ENCODE results near the gene SSH2.
"Not testable (repeated sequence)": the region's sequence is repeated elsewhere in the genome, so short reads cannot be mapped to it uniquely, and the experiment has no call there.

Gene SSH2

DNA sequence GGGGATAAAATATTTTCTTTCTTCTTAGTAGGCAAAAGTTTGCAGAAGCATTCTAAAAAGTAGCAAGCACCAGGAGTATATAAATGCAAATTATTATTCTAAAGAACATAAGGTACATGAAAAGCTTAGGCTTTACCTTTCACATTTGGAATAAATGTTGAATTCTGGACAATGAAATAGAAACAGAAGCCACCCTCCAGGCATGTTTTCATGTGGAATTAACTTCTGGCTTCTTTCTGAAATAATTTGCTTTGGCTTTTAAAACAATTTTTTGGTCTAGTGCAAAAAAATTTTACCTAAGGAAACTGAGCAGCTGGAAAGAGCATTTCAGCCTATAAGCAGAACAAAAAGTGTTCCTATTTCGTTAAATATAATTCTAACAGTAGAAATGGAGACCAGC lies 197.8 kb downstream of the SSH2 start:
- DNase-seq = no peak

DNA sequence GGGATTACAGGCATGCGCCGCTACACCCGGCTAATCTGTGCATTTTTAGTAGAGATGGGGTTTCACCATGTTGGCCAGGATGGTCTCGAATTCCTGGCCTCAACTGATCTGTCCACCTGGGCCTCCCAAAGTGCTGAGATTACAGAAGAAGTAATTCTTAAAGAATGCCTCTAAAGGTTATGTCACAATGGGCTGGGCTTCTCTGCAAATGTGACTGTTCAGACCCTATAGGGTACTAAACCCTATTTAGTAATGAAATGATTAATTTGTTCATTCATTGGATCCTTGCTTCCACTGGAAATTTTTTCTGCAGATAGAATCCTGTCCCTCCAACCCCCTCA lies 198.5 kb downstream of the SSH2 start:
- DNase-seq = no peak

DNA sequence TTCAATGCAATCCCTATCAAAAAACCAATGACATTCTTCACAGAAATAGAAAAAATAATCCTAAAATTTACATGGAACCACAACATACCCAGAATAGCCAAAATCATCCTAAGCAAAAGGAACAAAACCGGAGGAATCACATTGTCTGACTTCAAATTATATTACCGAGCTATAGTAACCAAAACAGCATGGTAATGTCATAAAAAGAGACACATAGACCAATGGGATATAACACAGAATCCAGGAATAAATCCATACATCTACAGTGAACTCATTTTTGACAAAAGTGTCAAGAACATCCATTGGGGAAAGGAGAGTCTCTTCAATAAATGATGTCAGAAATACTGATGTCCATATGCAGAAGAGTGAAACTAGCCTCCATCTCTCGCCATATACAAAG lies 201.5 kb downstream of the SSH2 start:
- DNase-seq = no peak

DNA sequence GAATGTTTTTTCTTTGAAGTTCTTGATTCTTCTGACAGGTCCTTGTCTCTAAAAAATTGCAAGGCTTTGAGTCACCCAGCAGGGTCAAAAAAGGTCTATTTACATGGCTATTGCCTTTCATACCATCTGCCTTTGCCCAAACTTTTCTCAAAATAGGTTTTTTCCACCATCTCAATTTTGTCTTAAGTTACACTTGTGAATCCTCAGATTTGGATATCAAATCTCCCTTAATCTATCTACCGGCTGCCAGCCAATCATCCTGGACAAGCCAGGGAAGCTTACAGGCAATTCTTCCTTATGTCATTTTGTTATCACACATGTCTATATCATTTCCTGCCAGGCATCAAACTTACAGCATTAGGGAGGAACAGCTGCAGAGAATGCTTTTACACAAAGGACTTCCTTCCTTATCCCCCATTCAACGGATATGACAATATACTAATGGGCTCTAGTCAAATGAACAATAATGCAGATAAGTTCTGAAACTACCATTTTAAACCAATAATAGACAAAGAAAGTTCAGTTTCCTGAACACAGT lies 203.2 kb downstream of the SSH2 start:
- DNase-seq = no peak

DNA sequence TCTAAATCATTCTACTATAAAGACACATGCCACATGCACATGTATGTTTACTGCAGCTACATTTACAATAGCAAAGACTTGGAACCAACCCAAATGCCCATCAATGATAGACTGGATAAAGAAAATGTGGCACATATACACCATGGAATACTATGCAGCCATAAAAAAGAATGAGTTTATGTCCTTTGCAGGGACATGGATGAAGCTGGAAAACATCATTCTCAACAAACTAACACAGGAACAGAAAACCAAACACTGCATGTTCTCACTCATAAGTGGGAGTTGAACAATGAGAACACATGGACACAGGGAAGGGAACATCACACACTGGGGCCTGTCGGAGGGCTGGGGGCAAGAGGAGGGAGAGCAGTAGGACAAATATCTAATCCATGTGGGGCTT lies 204.6 kb downstream of the SSH2 start:
- not testable (repeated sequence) for DNase-seq

DNA sequence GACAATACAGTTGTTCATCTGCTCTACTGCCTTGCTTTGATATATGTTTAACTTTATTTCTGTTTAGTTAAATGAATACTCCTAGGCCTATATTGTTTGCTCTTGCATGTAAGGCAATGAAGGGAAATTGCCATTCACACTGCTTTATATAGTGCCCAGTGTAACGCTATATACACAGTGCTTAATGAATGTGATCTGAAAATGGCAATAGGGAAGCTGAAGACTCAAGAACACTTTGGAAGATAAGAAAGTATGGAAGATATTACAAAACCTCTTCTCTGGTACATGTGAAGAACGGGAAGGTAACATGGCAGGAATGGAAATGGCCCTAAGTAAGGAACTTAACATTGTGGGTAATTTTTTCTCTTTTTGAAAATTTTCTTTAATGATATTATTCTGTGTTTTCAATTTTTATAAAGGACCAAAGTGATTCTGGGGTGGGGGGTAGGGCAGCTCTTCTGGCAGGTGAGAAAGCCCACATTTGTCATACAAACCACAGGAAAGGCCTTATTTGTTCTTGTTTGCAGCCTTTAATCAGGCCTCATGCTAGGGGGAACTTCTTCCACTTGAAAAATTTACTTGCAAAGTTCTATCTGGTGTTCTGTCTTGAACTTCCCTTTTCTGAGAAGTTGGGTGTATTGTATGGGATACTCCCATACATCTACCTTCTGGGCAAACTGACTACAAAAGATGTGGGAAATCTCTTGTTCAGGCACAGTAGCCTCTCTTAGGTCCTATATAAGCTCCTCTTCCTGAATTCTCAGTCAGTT lies 206.6 kb downstream of the SSH2 start:
- DNase-seq = no peak

DNA sequence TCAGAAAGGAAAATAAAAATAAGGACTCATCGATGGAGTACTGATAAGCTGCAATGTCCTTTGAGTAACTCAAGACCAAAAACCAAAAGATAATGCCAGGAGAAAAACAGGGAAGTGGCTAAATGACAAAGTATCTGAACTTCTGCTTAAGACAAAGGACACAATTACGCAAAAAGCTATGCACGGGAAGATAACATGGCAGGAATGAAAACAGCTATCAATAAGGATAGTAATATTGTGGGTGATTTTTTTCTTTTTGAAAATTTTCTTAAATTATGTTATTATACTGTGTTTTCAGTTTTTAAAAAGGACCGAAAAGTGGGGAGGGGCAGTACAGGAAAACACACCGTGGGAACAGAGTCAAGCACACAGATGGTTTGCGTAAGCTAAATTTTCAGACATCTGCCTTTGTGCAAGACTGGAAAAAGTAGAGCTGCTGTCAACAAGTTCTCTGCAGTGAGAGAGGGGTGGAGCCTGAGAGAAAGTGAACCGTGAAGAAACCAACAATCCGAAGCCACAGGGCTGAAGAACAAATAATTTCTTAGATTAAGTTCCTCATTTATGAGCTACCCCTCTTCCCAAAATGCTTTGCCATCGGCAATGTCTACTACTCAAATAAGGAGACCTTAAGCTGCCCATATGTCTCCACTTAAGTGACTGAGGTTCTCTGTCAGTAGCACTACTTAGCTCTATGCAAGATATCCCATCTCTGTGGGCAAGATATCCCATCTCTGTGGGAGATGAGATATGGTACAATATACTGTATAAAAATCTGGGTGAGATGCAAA lies 207.4 kb downstream of the SSH2 start:
- DNase-seq = no peak

DNA sequence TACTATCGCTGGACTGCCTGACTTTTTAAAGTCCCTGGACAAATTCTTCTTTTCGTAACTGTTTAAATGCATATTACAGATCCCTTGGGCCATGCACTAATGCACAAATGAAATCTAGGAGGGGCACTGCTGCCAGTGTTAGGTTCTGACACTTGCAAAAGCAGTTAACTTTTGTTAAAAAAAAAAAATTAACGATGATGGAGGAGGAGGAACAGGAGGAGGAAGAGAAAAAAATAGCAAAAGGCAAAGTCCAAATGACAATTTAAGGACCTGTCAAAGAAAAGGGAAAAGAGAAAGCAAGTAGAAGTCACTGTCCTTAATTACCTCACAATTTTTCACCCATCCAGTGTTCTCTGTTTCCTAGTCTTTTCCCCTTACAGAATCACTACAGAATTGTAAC lies 209.5 kb downstream of the SSH2 start:
- DNase-seq = no peak

DNA sequence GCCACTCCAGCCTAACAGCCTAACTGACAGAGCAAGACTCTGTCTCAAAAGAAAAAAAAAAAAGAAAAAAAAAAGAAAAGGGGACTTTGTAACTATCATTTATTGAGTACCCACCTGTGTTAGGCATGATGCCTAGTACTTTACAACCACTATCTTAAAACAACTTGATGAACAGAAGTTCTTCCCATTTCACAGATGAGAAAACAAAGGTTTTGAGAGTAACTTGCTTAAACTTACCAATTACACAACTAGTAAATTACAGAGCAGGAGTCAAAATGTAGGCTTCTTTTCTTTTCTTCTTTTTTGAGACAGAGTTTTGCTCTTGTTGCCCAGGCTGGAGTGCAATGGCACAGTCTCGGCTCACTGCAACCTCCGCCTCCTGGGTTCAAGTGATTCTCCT lies 210.6 kb downstream of the SSH2 start:
- no peak for DNase-seq

DNA sequence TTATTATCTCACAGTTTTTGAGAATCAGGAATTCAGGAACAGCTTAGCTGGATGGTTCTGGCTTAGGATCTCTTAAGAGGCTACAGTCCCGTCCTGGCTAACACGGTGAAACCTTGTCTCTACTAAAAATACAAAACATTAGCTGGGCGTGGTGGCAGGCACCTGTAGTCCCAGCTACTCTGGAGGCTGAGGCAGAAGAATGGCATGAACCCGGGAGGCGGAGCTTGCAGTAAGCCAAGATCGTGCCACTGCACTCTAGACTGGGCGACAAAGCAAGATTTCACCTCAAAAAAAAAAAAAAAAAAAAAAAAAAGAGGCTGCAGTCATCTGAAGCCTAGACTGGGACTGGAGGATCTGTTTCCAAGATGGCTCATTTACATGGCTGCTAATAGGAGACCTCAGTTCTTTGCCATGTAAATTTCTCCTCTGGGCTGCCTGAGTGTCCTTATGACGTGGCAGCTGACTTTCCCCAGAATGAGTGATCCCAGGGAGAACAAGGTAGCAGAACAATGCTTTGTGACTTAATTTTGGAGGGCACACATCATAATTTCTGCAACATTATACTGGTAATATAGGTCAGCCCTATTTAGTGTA lies 211.5 kb downstream of the SSH2 start:
- no peak for DNase-seq

DNA sequence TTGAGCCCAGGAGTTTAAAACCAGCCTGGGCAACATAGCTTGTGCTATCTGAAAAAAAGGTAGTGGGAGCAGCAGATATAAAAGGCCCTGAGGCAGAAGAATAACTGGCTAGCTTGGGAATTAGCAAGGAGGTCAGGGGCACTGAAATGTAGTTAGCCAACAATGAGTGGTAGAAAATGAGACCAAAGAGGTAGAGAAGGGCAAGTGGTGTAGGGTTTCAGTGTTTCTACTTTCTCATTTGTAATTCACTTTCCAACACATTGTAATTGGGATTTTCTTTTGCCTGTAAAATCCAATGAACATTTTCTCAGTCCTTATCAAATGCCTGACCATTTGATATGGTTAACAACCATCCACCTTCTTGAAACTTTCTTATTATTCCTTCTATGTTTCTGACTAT lies 212.2 kb downstream of the SSH2 start:
- DNase-seq = no peak

DNA sequence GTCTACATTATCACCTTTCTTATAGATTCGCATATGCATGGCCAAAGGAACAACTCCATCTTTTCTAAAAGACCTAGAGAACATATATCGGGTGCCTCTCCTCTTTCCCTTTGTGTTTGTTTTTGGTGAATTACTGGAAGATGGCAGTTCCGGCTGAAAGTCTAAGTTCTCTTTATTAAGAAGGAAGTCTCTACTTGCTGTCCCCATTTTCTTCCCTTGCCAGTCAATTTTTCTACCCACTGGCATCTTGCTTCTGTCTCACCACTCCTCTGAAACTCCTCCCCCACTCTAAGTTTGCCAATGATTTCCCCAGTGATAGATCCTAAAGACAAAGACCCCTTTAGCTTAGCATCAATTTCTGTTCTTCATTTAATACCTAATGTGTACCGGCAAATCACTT lies 213.5 kb downstream of the SSH2 start:
- no peak for DNase-seq

DNA sequence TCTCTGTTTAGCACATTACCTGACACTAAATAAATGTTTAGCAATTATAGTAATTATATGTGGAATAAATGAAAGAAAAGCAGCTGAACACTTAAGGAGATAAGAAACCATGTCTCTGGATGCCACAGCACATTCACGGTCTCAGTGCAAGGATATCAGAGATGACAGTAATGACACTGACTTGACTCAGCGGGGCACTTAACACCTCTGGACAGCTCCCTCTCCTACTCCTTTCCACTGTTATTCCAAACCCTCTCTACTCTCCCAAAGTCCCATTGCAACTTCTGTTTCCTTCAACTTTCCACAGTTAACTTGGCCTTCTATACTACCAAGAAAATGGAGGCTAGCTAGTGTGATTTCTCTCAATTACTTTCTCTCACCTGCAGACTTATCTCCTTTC lies 214.3 kb downstream of the SSH2 start:
- no peak for DNase-seq

DNA sequence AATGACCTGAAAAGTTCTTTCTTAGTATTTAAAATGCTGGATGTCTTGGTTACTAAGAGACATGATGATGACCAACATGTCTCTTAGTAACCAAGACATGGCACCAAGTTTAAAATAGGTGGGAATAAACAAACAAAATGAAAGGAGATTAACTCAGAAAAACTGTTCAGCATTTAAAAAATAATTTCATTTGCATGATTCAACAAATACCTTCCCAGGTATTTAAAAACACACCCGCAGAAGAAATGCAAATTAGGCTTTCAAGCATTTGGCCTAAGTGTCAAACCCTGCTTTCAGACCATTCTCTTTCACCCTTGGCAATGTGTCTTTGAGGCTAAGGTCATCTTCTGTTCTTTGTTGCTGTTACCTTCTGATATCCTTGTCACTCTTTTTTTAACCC lies 215.9 kb downstream of the SSH2 start:
- no peak for DNase-seq

DNA sequence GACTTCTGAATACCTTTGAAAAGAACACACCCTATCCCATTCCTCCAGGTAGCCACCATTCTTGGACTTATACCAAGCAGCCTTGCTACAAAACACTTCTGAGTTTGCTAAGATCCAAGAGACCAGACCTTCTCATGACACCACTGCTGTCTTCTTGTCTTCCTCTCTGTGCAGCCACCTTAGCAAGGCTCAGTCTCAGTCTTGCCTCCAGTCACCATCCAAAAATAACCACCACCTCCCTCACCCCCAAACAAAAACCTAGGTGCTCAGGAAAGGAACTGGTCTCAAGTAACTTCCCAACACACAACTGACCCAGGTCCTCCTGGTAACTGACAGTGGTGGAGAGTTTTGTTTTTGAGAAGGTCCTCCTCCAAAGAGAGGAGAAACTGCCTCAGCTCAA lies 216.4 kb downstream of the SSH2 start:
- no peak for DNase-seq

DNA sequence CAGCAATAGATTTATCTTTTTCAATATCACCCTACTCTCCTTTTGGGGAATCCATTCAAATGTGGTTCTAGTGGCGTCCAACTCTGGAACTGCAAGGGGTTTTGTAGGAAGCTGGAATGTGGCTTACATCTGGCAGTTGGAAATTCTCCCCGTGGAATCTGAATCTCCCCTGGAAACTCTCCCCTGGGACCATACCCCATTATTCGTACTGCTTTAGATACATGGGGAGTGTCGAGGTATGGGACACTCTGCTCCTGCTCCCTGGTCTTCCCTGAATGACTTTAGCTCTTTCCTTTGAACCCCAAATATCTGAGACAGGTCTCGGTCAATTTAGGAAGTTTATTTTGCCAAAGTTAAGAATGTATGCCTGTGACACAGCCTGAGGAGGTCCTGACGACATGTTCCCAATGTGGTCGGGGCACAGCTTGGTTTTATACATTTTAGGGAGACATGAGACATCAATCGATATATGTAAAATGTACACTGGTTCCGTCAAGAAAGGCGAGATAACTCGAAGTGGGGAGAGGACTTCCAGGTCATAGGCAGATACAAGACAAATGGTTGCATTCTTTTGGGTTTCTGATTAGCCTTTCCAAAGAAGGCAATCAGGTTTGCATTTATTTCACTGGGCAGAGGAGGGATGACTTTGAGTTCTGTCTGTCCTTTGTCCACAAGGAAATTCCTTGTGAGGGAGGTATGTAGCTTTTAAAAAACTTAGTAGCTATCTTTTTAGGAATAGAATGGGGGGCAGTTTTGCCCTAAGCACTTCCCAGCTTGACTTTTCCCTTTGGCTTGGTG lies 218.2 kb downstream of the SSH2 start:
- DNase-seq = no peak

DNA sequence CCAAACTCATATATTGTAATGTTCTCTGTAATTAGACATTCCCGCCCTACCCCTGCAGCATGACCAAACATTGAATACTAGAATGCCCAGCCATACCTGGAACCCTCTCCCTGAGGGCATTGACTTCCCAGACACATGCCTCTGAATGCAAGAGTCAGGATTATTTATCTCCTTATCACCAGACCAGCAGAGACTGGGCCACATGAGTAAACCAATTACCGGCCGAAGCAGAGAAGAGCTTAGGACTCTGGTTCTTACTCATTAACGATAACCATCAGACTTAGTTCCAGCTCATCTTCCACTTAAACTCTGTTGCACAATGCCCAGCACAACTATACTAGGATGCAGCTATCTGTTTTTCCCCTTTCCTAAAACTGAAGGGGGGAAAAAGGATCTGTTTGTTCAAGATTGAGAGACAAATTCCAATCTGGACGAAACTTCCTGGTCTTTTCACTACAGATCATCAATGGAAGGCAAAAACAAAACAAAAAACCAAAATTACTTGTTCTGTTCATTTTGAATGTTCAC lies 219.1 kb downstream of the SSH2 start:
- DNase-seq = no peak

DNA sequence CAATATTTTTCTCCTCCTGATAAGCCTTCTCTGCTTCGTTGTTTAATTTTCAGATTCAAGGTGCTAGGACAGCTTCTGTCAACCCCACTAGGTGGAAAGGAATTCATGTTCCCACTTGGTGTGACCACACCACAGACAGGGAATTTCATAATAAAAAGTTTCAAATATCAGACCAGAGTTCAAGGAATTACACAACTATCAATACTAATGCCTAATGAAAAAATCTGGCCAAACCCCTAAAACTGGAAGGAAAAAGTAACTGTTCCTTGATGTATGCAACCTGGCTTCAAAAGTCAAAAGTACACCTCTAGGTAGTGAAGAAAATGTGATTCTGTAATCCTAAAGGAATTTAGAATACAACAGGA lies 219.5 kb downstream of the SSH2 start:
- no peak for DNase-seq

DNA sequence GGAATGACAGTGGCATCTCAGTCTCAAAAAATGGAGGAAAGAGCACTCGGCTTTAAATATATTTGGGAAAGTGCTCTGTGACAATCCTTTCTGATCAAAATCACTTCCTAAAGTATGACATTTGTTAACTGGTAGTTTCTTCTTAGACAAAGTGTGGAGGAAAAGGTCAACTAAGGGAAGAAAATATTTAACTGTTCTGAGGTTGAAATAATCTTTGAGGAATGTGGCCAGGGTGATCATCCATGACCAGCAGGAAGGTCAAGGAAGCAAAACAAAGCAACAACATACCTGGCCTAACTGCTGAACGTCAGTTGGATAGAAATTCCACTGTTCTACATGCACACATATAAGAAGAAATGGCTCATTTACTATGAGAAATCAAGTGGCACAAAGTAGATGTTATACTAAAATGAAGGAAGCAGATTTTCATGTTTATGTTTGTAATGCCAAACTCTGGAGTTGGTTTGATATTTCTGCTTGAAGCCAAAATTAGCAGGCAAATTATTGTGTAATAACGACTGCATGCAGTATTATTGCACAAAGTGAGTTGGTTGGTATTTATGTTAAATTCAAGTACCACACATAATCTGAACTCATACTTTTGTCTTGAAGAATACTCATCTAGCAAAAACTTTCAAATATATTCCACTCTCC lies 220.0 kb downstream of the SSH2 start:
- DNase-seq = no peak

DNA sequence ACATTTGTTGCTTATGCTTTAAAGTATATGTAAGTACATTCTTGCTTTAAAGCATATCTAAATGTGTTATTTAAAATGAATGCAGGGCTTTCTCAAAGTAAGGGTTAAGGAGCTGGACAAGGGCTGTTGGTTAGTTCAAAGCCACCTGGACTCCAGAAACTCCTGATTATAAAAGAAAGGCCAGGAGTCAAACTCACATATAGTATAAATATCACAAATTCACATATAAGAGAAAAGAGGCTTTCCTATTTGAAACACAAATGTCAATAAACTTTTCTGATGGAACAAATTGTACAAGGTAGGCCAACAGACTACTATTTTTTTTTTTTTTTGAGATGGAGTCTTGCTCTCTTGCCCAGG lies 222.8 kb downstream of the SSH2 start:
- DNase-seq = no peak

DNA sequence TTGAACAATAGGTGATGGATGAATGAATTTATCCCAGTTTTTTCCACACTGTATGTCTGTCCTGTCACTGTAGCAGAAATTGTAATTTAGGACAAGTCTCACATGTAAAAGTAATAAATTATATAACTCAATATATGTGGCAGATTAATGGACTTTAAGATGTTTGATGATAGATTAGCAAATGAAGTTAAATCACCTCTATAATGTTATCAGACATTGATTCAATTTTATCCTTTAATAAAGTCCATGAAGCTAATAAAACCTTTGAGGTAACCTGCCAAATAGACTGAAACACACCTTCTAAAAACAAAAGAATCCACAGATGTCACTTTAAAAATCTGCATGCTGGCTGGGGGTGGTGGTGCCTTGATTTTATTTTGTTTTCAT lies 224.0 kb downstream of the SSH2 start:
- no peak for DNase-seq

DNA sequence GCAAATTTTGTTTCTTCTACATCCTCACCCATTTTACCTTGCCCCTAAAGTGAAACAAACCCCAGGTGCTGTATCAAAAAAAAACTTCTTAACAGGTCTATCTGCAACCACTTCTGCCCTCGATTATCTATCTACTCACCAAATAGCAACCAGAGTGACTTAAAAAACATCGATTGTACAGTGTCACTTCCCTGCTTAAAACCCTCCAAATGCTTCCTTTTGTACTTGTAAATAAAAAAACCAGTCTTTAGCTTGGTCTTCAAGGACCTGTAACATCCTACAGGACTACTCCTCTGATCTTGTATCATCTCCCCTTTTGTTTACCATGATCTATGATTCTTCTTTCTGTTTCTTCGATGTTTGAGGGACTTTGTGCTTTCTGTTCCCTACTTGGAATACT lies 224.6 kb downstream of the SSH2 start:
- DNase-seq = no peak

DNA sequence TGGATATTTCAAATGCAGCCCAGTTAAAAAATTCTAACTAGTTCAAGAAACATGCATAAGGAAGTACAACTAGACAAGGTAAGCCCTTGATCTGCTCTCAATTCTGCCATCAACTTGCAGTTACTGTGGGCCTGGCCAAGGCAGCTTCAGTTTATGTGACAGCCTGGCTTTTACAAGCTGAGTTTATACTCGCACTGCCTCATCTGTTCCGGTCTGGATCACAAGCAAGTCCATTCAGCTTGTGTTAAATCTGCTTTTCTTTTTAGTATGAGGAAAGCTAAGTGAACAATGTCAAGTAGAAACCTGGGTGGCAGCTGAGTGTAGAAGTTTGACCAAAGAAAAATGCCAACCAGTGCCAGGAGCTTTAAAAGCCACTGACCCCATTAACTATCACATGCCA lies 230.7 kb downstream of the SSH2 start:
- no peak for DNase-seq
